Measurements from ENCODE around the gene BCL2L12. TPM values are rescaled to one million over a fixed set of nuclear protein-coding genes. Genes with fewer than 3 reads are reported as not detected.
"Not testable (repeated sequence)": the region's sequence is repeated elsewhere in the genome, so short reads cannot be mapped to it uniquely, and the experiment has no call there.

BCL2L12 gene
- total RNA-seq, 4 donors from 2014 or later: 3.6 to 9.2 (median 5.9) TPM

GRCh38 chr19:49718511-49718910, 52.8 kb downstream of the BCL2L12 start:
- TF ChIP-seq CTCF (IDR thresholded peaks at IDR 0.05): no peak
- no peak for DNase-seq (ENCODE audit: low spot score)
- no peak for ATAC-seq (ENCODE audit: low FRiP score)

GRCh38 chr19:49718991-49719390, 53.3 kb downstream of the BCL2L12 start:
- no peak for TF ChIP-seq CTCF (IDR thresholded peaks at IDR 0.05)
- DNase-seq (ENCODE audit: low spot score) (no peak), ATAC-seq (ENCODE audit: low FRiP score) (no peak)

- DNase-seq (ENCODE audit: low spot score); ATAC-seq (ENCODE audit: low FRiP score): not testable (repeated sequence)
Observed at GRCh38 chr19:49719420-49719819, 53.7 kb downstream of the BCL2L12 start.

Small RNA genes lying within 50 kb of the gene (small RNA-seq; reads per million reads assigned to genes)
- gene MIR5088: not detected

Other genes with a start within 250 kb of the BCL2L12 start
- not detected for gene PTH2, start 242.5 kb upstream of the BCL2L12 start, total RNA-seq
- not detected for gene GFY, start 240.5 kb upstream of the BCL2L12 start, total RNA-seq
- gene SLC17A7, start 224.4 kb upstream of the BCL2L12 start, total RNA-seq: 1 to 10 TPM in 3 of 4 donors, under 1 TPM in 1; 0.48 to 6.3 (median 1.0) TPM
- gene PIH1D1, start 214.1 kb upstream of the BCL2L12 start, total RNA-seq: 10 to 100 TPM; 52.7 to 87.4 (median 75.7) TPM
- 10 to 100 TPM; 20.3 to 48.1 (median 34.6) TPM for gene ALDH16A1, start 212.7 kb upstream of the BCL2L12 start, total RNA-seq
- gene FLT3LG, start 191.7 kb upstream of the BCL2L12 start, total RNA-seq: 10 to 100 TPM in 1 of 4 donors, 1 to 10 TPM in 3; 2.3 to 11.2 (median 2.6) TPM
- gene RPL13A, start 178.3 kb upstream of the BCL2L12 start, total RNA-seq: 1,000 to 10,000 TPM; 2,551 to 3,862 (median 3,160) TPM
- 1,000 to 10,000 TPM; 3,715 to 4,750 (median 4,286) TPM for gene RPS11, start 169.5 kb upstream of the BCL2L12 start, total RNA-seq
- 100 to 1,000 TPM; 314 to 479 (median 337) TPM for gene FCGRT, start 153.3 kb upstream of the BCL2L12 start, total RNA-seq
- 10 to 100 TPM; 23.7 to 70.1 (median 26.9) TPM for gene RCN3, start 137.9 kb upstream of the BCL2L12 start, total RNA-seq
- gene NOSIP, start 85.4 kb upstream of the BCL2L12 start, total RNA-seq: 10 to 100 TPM; 36.9 to 70.8 (median 46.4) TPM
- 1 to 10 TPM in 2 of 4 donors, under 1 TPM in 1, not detected in 1; 0.79 to 5.2 (median 2.3) TPM for gene PRRG2, start 84.6 kb upstream of the BCL2L12 start, total RNA-seq
- gene PRR12, start 74.8 kb upstream of the BCL2L12 start, total RNA-seq: 10 to 100 TPM in 1 of 4 donors, 1 to 10 TPM in 3; 3.3 to 11.3 (median 4.1) TPM
- gene RRAS, start 25.8 kb upstream of the BCL2L12 start, total RNA-seq: 10 to 100 TPM; 72.2 to 91.0 (median 76.8) TPM
- gene SCAF1, start 23.7 kb upstream of the BCL2L12 start, total RNA-seq: 10 to 100 TPM in 2 of 4 donors, 1 to 10 TPM in 2; 8.8 to 13.6 (median 11.5) TPM
- 10 to 100 TPM; 32.4 to 62.7 (median 36.4) TPM for gene IRF3, start 76 bp upstream of the BCL2L12 start, total RNA-seq
- gene PRMT1, start 11.3 kb downstream of the BCL2L12 start, total RNA-seq: 100 to 1,000 TPM; 150 to 250 (median 170) TPM
- 1 to 10 TPM; 1.2 to 3.4 (median 2.3) TPM for gene ADM5, start 23.7 kb downstream of the BCL2L12 start, total RNA-seq
- gene CPT1C, start 25.2 kb downstream of the BCL2L12 start, total RNA-seq: 1 to 10 TPM; 1.8 to 5.9 (median 4.8) TPM
- 10 to 100 TPM in 1 of 4 donors, under 1 TPM in 3; 0.36 to 14.2 (median 0.44) TPM for gene TSKS, start 97.4 kb downstream of the BCL2L12 start, total RNA-seq
- gene AP2A1, start 101.1 kb downstream of the BCL2L12 start, total RNA-seq: 10 to 100 TPM; 63.9 to 88.0 (median 72.4) TPM
- gene FUZ, start 147.4 kb downstream of the BCL2L12 start, total RNA-seq: 10 to 100 TPM; 10.2 to 20.3 (median 17.0) TPM
- gene MED25, start 152.4 kb downstream of the BCL2L12 start, total RNA-seq: 10 to 100 TPM; 14.4 to 32.2 (median 19.6) TPM
- gene PTOV1, start 185.2 kb downstream of the BCL2L12 start, total RNA-seq: 10 to 100 TPM; 37.3 to 64.8 (median 58.1) TPM
- 10 to 100 TPM; 33.9 to 69.7 (median 50.2) TPM for gene PNKP, start 201.6 kb downstream of the BCL2L12 start, total RNA-seq
- 10 to 100 TPM; 12.2 to 18.3 (median 14.7) TPM for gene AKT1S1, start 211.4 kb downstream of the BCL2L12 start, total RNA-seq
- gene TBC1D17, start 211.8 kb downstream of the BCL2L12 start, total RNA-seq: 10 to 100 TPM; 15.6 to 24.9 (median 22.3) TPM
- gene IL4I1, start 231.0 kb downstream of the BCL2L12 start, total RNA-seq: 1 to 10 TPM in 2 of 4 donors, under 1 TPM in 1, not detected in 1; 0.56 to 5.5 (median 1.5) TPM